PC-9 (cell line): ENCODE data around the gene MCHR2. TPM values are rescaled to one million over a fixed set of nuclear protein-coding genes. Genes with fewer than 3 reads are reported as not detected.
A peak's percentile ranks its signal among the peaks of the same experiment; 100 is the strongest.
"Not testable (repeated sequence)": the region's sequence is repeated elsewhere in the genome, so short reads cannot be mapped to it uniquely, and the experiment has no call there.

Experiments used
- Bru-seq: library from RNA; stranded (reverse); fragments of 400-500 nt; gene quantifications from one replicate; lab custom pipeline; 2021; lab: Mats Ljungman, UMichigan
- BruChase-seq, 2 experiments: library from RNA; stranded (reverse); fragments of 400-500 nt; gene quantifications; one replicate each; lab custom pipeline; 2021; lab: Mats Ljungman, UMichigan
- BruUV-seq: library from RNA; stranded (reverse); fragments of 400-500 nt; replicated peaks from 2 replicates; lab custom pipeline; 2021; lab: Mats Ljungman, UMichigan
- CTCF ChIA-PET: fragments of 300-600 bp; sonication (Branson Sonifier 250); formaldehyde crosslinking; loops from one replicate; lab custom pipeline; 2022; ENCODE audit warnings: antibody characterized with exemption; lab: Charles Lee
- POLR2A ChIA-PET: fragments of 300-600 bp; sonication (Branson Sonifier 250); formaldehyde crosslinking; loops from one replicate; lab custom pipeline; 2022; ENCODE audit warnings: antibody characterized with exemption; ENCODE audit not compliant: unreplicated experiment; lab: Charles Lee
- DNase-seq, 2 experiments: peaks; one replicate each; pipeline versions ENCODE4 v3.0.0 to v3.0.0-alpha.2; 2015 to 2022; ENCODE audit warnings: mixed read lengths in 1 of 2
- H2AFZ ChIP-seq: fragments of 200-600 bp; sonication (generic); 2 replicates; pipeline ENCODE4 v1.8.1; 2017; ENCODE audit warnings: antibody characterized with exemption
- H3F3A ChIP-seq: fragments of 200-600 bp; sonication (generic); 2 replicates; pipeline ENCODE4 v1.8.1; 2017; ENCODE audit warnings: antibody characterized with exemption, mild to moderate bottlenecking, low read depth; ENCODE audit not compliant: insufficient read depth
- H3K27ac ChIP-seq: fragments of 200-600 bp; sonication (generic); 2 replicates; pipeline ENCODE4 v1.6.1; 2016; ENCODE audit warnings: mixed run types
- H3K27me3 ChIP-seq: fragments of 200-600 bp; sonication (generic); 2 replicates; pipeline ENCODE4 v1.6.1; 2016; ENCODE audit warnings: low read depth, mixed run types; ENCODE audit not compliant: insufficient read depth
- H3K36me3 ChIP-seq: fragments of 200-600 bp; sonication (generic); 2 replicates; pipeline ENCODE4 v1.6.1; 2016; ENCODE audit warnings: low read depth, mixed run types
- H3K4me1 ChIP-seq: fragments of 200-600 bp; sonication (generic); replicated peaks from 2 replicates; pipeline ENCODE4 v1.6.1; 2016; ENCODE audit warnings: mixed run types; ENCODE audit not compliant: insufficient read depth
- H3K4me2 ChIP-seq: fragments of 200-600 bp; sonication (generic); 2 replicates; pipeline ENCODE4 v1.6.1; 2017; ENCODE audit warnings: mixed run types
- H3K4me3 ChIP-seq: fragments of 200-600 bp; sonication (generic); 2 replicates; pipeline ENCODE4 v1.6.1; 2016; ENCODE audit warnings: mixed run types
- H3K79me2 ChIP-seq: fragments of 200-600 bp; sonication (generic); 2 replicates; pipeline ENCODE4 v1.6.1; 2017; ENCODE audit warnings: low read depth, mixed run types
- H3K9me2 ChIP-seq: fragments of 200-600 bp; sonication (generic); 2 replicates; pipeline ENCODE4 v1.8.1; 2017; ENCODE audit warnings: mild to moderate bottlenecking; ENCODE audit not compliant: insufficient read depth
- H3K9me3 ChIP-seq: fragments of 200-600 bp; sonication (generic); 2 replicates; pipeline ENCODE4 v1.8.1; 2016; ENCODE audit warnings: low read depth; ENCODE audit not compliant: insufficient read depth
- H4K20me1 ChIP-seq: fragments of 200-600 bp; sonication (generic); 2 replicates; pipeline ENCODE4 v1.8.1; 2017; ENCODE audit not compliant: insufficient read depth
- EZH2 ChIP-seq: fragments of 200-600 bp; sonication (generic); IDR thresholded peaks from 2 replicates; pipeline ENCODE4 v1.8.0; 2017; ENCODE audit warnings: antibody characterized with exemption, low read depth
- intact Hi-C: fragments of 100-400 bp; cut with micrococcal nuclease; formaldehyde crosslinking; loops from one replicate; pipeline ENCODE4 v1.10.0; 2022; ENCODE audit not compliant: unreplicated experiment
- long read RNA-seq: library from polyadenylated mRNA; stranded (forward); transcript quantifications from one replicate; pipeline ENCODE4 v2.0.0, GENCODE V29; 2022
- total RNA-seq: library from RNA; stranded (reverse); gene quantifications from 2 replicates; pipeline ENCODE4 v1.2.3, GENCODE V29; 2021
- TF ChIP-seq, protein P1 (sequence below): fragments of 200-600 bp; sonication (generic); conservative IDR thresholded peaks from 2 replicates; pipeline ENCODE4 v1.6.1; 2017; ENCODE audit warnings: mixed run types, antibody characterized with exemption, mild to moderate bottlenecking, moderate library complexity

The MCHR2 gene, protein sequence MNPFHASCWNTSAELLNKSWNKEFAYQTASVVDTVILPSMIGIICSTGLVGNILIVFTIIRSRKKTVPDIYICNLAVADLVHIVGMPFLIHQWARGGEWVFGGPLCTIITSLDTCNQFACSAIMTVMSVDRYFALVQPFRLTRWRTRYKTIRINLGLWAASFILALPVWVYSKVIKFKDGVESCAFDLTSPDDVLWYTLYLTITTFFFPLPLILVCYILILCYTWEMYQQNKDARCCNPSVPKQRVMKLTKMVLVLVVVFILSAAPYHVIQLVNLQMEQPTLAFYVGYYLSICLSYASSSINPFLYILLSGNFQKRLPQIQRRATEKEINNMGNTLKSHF
- not detected in 2 replicates for total RNA-seq
- Bru-seq, nascent RNA, result percentile 2 among the genes with signal in this experiment
- BruChase-seq, experiment 1, labeled RNA remaining after a 2-hour chase, result percentile 1 among the genes with signal in this experiment
- BruChase-seq, experiment 2, labeled RNA remaining after a 6-hour chase, result not detected
- long read RNA-seq, result 0 reads

DNA sequence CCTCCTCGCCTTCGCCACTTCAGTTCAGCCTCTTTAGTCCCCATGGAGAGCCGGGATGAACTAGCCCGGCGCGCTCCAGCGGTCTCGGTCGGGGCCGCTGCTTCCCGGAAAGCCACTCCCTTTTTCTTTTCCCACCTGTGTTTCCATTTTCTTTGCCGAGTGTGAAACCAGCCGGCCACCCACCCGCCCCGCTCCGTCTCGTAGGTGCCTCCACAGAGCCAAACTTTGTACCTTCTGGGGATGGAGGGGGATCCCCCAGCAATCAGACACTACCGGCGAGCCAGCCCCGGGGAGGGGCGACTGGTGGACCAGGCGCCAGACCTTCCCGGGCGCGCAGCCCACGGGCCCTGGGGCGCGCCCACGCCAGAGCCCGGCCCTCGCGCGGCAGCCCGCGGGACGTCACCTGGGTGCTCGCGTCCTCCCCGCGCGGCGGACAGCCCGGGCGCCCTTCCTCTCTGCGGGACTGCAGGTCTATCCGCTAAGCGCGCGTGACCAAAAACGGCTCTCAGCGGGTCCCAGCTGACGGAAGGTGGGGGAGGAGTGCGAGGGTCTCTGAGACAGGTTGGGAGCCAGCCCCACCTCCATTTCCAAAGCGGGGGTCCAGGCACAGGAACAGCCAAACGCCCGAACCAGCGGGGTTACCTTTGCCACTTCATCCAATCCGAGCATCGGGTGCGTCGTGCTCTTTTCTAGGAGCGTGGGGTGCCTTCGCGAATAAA, at the start of gene MCHR2:
Gene MCHR2, minus strand, starts transcription at position 691 of the 719 bp plus-strand sequence. CDS start 38,076 bp downstream, outside the sequence.
- Histone ChIP-seq H4K20me1 (no peaks in the 10 kb centered on the region), H3K36me3 (no peaks in the 10 kb centered on the region), H3K27me3 (no peaks in the 10 kb centered on the region), H3K27ac (no peak within 1 kb of the TSS), H3F3A (no peaks in the 10 kb centered on the region), H3K9me2 (no peaks in the 10 kb centered on the region; the same call in 1 of the 2 replicates), H3K4me3 (no peak within 1 kb of the TSS), H3K79me2 (no peaks in the 10 kb centered on the region), H3K9me3 (no peaks in the 10 kb centered on the region), H3K4me2 (no peak within 1 kb of the TSS), H2AFZ (no peak within 1 kb of the TSS), H3K4me1 (no peaks in the 10 kb centered on the region)
- ChIA-PET CTCF (no interaction called here), POLR2A (no interaction called here)
- intact Hi-C loops, result no loop called here
- no peak for TF ChIP-seq EZH2
- TF ChIP-seq, protein P1, sequence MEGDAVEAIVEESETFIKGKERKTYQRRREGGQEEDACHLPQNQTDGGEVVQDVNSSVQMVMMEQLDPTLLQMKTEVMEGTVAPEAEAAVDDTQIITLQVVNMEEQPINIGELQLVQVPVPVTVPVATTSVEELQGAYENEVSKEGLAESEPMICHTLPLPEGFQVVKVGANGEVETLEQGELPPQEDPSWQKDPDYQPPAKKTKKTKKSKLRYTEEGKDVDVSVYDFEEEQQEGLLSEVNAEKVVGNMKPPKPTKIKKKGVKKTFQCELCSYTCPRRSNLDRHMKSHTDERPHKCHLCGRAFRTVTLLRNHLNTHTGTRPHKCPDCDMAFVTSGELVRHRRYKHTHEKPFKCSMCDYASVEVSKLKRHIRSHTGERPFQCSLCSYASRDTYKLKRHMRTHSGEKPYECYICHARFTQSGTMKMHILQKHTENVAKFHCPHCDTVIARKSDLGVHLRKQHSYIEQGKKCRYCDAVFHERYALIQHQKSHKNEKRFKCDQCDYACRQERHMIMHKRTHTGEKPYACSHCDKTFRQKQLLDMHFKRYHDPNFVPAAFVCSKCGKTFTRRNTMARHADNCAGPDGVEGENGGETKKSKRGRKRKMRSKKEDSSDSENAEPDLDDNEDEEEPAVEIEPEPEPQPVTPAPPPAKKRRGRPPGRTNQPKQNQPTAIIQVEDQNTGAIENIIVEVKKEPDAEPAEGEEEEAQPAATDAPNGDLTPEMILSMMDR, result no peak
- no peak for DNase-seq
- no TSS peak for BruUV-seq

DNA sequence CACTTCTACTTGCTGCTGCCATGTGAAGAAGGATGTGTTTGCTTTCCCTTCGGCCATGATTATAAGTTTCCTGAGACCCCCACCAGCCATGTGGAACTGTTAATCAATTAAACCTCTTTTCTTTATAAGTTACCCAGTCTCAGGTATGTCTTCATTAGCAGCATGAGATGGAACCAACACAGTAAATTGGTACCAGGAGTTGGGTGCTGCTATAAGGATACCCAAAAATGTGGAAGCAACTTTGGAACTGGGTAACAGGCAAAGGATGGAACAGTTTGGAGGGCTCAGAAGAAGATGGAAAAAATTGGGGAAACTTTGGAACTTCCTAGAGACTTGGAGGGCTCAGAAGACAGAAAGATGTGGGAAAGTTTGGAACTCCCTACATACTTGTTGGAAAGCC, 44.5 kb upstream of the MCHR2 start:
- H2AFZ ChIP-seq, intact Hi-C loops, CTCF ChIA-PET, POLR2A ChIA-PET, H3K79me2 ChIP-seq, H3K27ac ChIP-seq, H4K20me1 ChIP-seq, H3K4me1 ChIP-seq, DNase-seq, H3F3A ChIP-seq, BruUV-seq, H3K9me3 ChIP-seq, H3K36me3 ChIP-seq, H3K27me3 ChIP-seq, H3K4me2 ChIP-seq, H3K4me3 ChIP-seq, H3K9me2 ChIP-seq: not testable (repeated sequence)

DNA sequence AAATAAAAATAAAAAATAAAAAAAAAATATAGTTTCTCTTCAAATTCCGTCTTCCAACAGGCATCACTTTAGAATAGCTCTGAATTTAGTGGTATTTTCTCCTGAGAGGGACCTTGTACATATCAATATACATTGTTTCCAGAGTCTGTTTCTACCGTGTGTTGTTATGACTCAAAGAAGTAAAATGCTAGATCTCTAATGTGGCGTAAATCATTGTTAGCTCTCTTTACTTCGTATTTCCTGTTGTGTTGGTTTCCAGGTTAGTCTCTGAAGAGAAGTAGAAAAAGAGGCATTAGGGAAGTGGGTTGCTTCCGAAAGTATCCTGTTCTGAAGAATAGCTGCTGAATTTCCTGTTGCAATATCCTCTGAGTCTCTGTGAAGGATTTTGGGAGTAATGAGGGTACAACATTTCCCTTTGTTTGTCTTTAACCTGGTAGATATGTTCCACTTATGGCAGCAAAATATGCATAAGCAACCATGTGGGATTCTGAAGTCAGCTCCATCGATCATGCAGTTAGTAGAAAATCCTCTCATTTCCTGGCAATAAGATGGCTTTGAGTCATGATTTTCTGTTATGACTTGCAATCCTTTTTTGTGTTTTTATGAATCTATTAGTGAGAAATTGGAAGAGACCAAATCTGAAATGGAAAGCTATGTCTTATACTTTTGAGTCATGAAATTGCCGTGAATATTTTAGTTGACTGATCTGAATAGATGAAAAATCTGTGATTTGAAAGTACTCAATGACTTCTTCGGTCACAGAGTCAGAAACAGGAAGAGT, 42.0 kb upstream of the MCHR2 start:
- POLR2A ChIA-PET, result interaction anchor here (0.7 kb wide), 2 partner anchors 176 to 1078 kb away, joined by 3 to 11 read pairs; no protein-coding TSS in a partner anchor
- DNase-seq, result peak in 1 of 2 experiments; percentile 53
- CTCF ChIA-PET, result no interaction called here
- H3K27me3 ChIP-seq, result no peaks in the 10 kb centered on the region
- H3K4me2 ChIP-seq, result no peak overlapping the region
- TF ChIP-seq EZH2, result no peak
- TF ChIP-seq, protein P1, result no peak
- no peaks in the 10 kb centered on the region for H3K9me2 ChIP-seq
- 0 out of 2 replicates have a peak overlapping the region, but pooled peaks have one; percentile 40 for H2AFZ ChIP-seq
- no peak overlapping the region for H3K4me3 ChIP-seq
- H3K36me3 ChIP-seq, result no peaks in the 10 kb centered on the region
- peaks cover 4% of the 10 kb centered on the region; the same call in 1 of the 2 replicates for H3K9me3 ChIP-seq
- H3K79me2 ChIP-seq, result no peaks in the 10 kb centered on the region
- no TSS peak for BruUV-seq
- no peaks in the 10 kb centered on the region for H3F3A ChIP-seq
- H3K4me1 ChIP-seq, result no peaks in the 10 kb centered on the region
- intact Hi-C loops, result no loop called here
- no peaks in the 10 kb centered on the region for H4K20me1 ChIP-seq
- no peak overlapping the region for H3K27ac ChIP-seq
